GM23248 (cell line): ENCODE results near the gene CARD10. TPM values are rescaled to one million over a fixed set of nuclear protein-coding genes. Genes with fewer than 3 reads are reported as not detected.

ENCODE experiments used
- DNase-seq: peaks from one replicate; pipeline ENCODE4 v3.0.0-alpha.2; 2015
- H2AFZ ChIP-seq: fragments of 200-600 bp; sonication (generic); 2 replicates; pipeline ENCODE4 v1.6.1; 2016; ENCODE audit warnings: antibody characterized with exemption
- H3F3A ChIP-seq: fragments of 200-600 bp; sonication (generic); 2 replicates; pipeline ENCODE4 v1.6.1; 2016; ENCODE audit warnings: mild to moderate bottlenecking, antibody characterized with exemption, mixed run types; ENCODE audit not compliant: insufficient read depth
- H3K27ac ChIP-seq: fragments of 200-600 bp; sonication (generic); 2 replicates; pipeline ENCODE4 v1.5.1; 2016; ENCODE audit warnings: mild to moderate bottlenecking
- H3K27me3 ChIP-seq: fragments of 200-600 bp; sonication (generic); replicated peaks from 2 replicates; pipeline ENCODE4 v1.6.1; 2016; ENCODE audit warnings: mild to moderate bottlenecking; ENCODE audit not compliant: insufficient read depth
- H3K36me3 ChIP-seq: fragments of 200-600 bp; sonication (generic); 2 replicates; pipeline ENCODE4 v1.6.1; 2016; ENCODE audit warnings: low read depth, mild to moderate bottlenecking
- H3K4me1 ChIP-seq: fragments of 200-600 bp; sonication (generic); 2 replicates; pipeline ENCODE4 v1.6.1; 2016; ENCODE audit warnings: mild to moderate bottlenecking; ENCODE audit not compliant: insufficient read depth
- H3K4me2 ChIP-seq: fragments of 200-600 bp; sonication (generic); one replicate; pipeline ENCODE4 v1.6.1; 2016; ENCODE audit warnings: mild to moderate bottlenecking; ENCODE audit not compliant: unreplicated experiment
- H3K4me3 ChIP-seq: fragments of 200-600 bp; sonication (generic); 2 replicates; pipeline ENCODE4 v1.5.1; 2016; ENCODE audit warnings: mild to moderate bottlenecking
- H3K79me2 ChIP-seq: fragments of 200-600 bp; sonication (generic); 2 replicates; pipeline ENCODE4 v1.6.1; 2016; ENCODE audit warnings: mild to moderate bottlenecking; ENCODE audit not compliant: insufficient read depth
- H3K9ac ChIP-seq: fragments of 200-600 bp; sonication (generic); 2 replicates; pipeline ENCODE4 v1.6.1; 2016; ENCODE audit warnings: mild to moderate bottlenecking
- H3K9me2 ChIP-seq: fragments of 200-600 bp; sonication (generic); 2 replicates; pipeline ENCODE4 v1.6.1; 2016; ENCODE audit warnings: mixed run types, mild to moderate bottlenecking, moderate library complexity; ENCODE audit not compliant: insufficient read depth
- H3K9me3 ChIP-seq: fragments of 200-600 bp; sonication (generic); one replicate; pipeline ENCODE4 v1.6.1; 2017; ENCODE audit warnings: low read depth
- H4K20me1 ChIP-seq: fragments of 200-600 bp; sonication (generic); 2 replicates; pipeline ENCODE4 v1.6.0; 2016; ENCODE audit not compliant: insufficient read depth
- EZH2 ChIP-seq: fragments of 200-600 bp; sonication (generic); IDR thresholded peaks from 2 replicates; pipeline ENCODE4 v1.6.1; 2018; ENCODE audit warnings: antibody characterized with exemption, mild to moderate bottlenecking; ENCODE audit not compliant: insufficient read depth, poor library complexity, severe bottlenecking
- EZH2phosphoT487 ChIP-seq: fragments of 200-600 bp; sonication (generic); IDR thresholded peaks from 2 replicates; pipeline ENCODE4 v1.6.1; 2018; ENCODE audit warnings: antibody characterized with exemption, moderate library complexity, mild to moderate bottlenecking, low read depth; ENCODE audit not compliant: insufficient read depth
- WGBS, 2 experiments: methylation state at CpG; one replicate each; pipeline ENCODE4 v1.1.6; 2015 to 2017; ENCODE audit warnings: low lambda C conversion rate in 2 of 2, low coverage in 1 of 2; ENCODE audit errors: missing lambda C conversion rate in 2 of 2; 5-methylcytosine and 5-hydroxymethylcytosine counted together
- in situ Hi-C: fragments of 300-500 bp; cut with MboI; formaldehyde crosslinking; loops from 2 replicates; pipeline ENCODE4 v1.15.0; 2020
- polyA plus RNA-seq: library from polyadenylated mRNA; unstranded; fragments of >200 nt; fragmentation: Nextera tagmentation; extraction: Ambion mirVana; gene quantifications from 2 replicates; pipeline ENCODE4 v1.2.1, GENCODE V29; 2016
- total RNA-seq: library from RNA; depleted of rRNA; stranded (reverse); fragments of >200 nt; shearing (Covaris generic); gene quantifications from 2 replicates; pipeline ENCODE4 v1.2.3, GENCODE V29; 2014

The CARD10 gene
- total and polyA plus RNA-seq, 2 experiments from 2014 or later: 2.8 to 4.4 TPM

DNA sequence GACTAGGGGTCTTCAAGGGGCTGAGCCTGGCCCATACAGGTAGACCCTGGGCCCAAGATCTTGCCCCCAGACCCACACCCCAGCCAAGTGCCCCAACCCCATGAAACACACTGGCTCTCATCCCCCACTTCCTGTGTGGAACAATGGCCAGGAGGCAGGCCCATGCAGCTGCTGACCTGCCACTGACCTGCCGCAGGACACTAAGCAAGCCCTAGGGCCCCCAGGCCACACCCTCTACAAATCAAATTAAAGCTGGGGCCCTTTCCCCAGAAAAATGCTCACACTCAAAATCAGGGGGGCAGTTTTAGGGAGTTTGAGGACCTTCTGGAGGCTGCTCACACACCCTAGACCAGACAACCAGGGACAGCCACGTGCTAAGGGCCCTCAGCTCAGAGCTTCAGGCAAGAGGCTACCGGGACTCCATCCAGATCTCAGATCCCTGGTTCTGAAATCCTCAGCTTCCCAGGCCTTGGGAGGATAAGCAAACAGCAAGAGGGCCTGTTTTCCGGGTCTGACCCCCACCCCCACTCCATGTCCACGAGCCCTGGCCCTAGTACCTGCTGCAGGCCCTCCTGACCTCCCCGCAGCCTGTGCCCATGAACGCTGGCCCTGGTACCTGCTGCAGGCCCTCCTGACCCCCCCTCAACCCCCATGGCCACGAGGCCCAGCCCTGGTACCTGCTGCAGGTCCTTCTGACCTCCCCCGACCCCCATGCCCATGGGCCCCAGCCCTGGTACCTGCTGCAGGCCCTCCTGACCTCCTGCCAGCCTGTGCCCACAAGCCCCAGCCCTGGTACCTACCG is 10.0 kb downstream of the CARD10 start:
- no peak for DNase-seq
- no peak overlapping the region for H3K4me3 ChIP-seq
- no peaks in the 10 kb centered on the region for H3K79me2 ChIP-seq
- no peaks in the 10 kb centered on the region; the same call in 1 of the 2 replicates for H3K27me3 ChIP-seq
- no peak overlapping the region for H3K9ac ChIP-seq
- H3K27ac ChIP-seq: no peak overlapping the region
- no peak overlapping the region for H3K4me2 ChIP-seq
- no peaks in the 10 kb centered on the region for H4K20me1 ChIP-seq
- TF ChIP-seq EZH2phosphoT487: no peak
- no peak for TF ChIP-seq EZH2
- peaks cover 11% of the 10 kb centered on the region for H3K4me1 ChIP-seq
- no peaks in the 10 kb centered on the region for H3K9me3 ChIP-seq
- H3F3A ChIP-seq: peaks cover 12% of the 10 kb centered on the region; the same call in 1 of the 2 replicates
- H3K36me3 ChIP-seq: no peaks in the 10 kb centered on the region
- in situ Hi-C loops: no loop called here
- WGBS, 2 experiments: 94 to 95% methylated on average over 5 to 8 of the region's 10 CpGs
- no peak overlapping the region for H2AFZ ChIP-seq
- no peaks in the 10 kb centered on the region for H3K9me2 ChIP-seq

GRCh38 chr22:37508431-37508992 is 10.7 kb downstream of the CARD10 start:
- no peak overlapping the region for H3K27ac ChIP-seq
- H3K4me1 ChIP-seq: peaks cover 11% of the 10 kb centered on the region
- H3K9ac ChIP-seq: no peak overlapping the region
- H2AFZ ChIP-seq: no peak overlapping the region
- H3K79me2 ChIP-seq: no peaks in the 10 kb centered on the region
- no peaks in the 10 kb centered on the region for H4K20me1 ChIP-seq
- no peak for DNase-seq
- no peak overlapping the region for H3K4me2 ChIP-seq
- H3F3A ChIP-seq: peaks cover 12% of the 10 kb centered on the region; the same call in 1 of the 2 replicates
- WGBS, 2 experiments: 76 to 78% methylated on average over 18 to 22 of the region's 22 CpGs
- H3K36me3 ChIP-seq: no peaks in the 10 kb centered on the region
- H3K9me3 ChIP-seq: no peaks in the 10 kb centered on the region
- no peaks in the 10 kb centered on the region; the same call in 1 of the 2 replicates for H3K27me3 ChIP-seq
- no peak for TF ChIP-seq EZH2
- TF ChIP-seq EZH2phosphoT487: no peak
- H3K4me3 ChIP-seq: no peak overlapping the region
- in situ Hi-C loops: no loop called here
- H3K9me2 ChIP-seq: no peaks in the 10 kb centered on the region

GRCh38 chr22:37507731-37508130 is 11.5 kb downstream of the CARD10 start:
- Histone ChIP-seq H3K27ac (no peak overlapping the region), H3F3A (peaks cover 10% of the 10 kb centered on the region; the same call in 1 of the 2 replicates), H3K9ac (no peak overlapping the region), H3K4me2 (no peak overlapping the region), H3K27me3 (no peaks in the 10 kb centered on the region; the same call in 1 of the 2 replicates), H3K36me3 (no peaks in the 10 kb centered on the region), H3K9me2 (no peaks in the 10 kb centered on the region), H2AFZ (no peak overlapping the region), H3K9me3 (no peaks in the 10 kb centered on the region), H3K4me3 (no peak overlapping the region), H3K79me2 (no peaks in the 10 kb centered on the region), H3K4me1 (peaks cover 8% of the 10 kb centered on the region), H4K20me1 (no peaks in the 10 kb centered on the region)
- WGBS, 2 experiments: 94 to 98% methylated on average over 10 of the region's 10 CpGs
- DNase-seq: no peak
- TF ChIP-seq EZH2 (no peak), EZH2phosphoT487 (no peak)
- in situ Hi-C loops: no loop called here

DNA sequence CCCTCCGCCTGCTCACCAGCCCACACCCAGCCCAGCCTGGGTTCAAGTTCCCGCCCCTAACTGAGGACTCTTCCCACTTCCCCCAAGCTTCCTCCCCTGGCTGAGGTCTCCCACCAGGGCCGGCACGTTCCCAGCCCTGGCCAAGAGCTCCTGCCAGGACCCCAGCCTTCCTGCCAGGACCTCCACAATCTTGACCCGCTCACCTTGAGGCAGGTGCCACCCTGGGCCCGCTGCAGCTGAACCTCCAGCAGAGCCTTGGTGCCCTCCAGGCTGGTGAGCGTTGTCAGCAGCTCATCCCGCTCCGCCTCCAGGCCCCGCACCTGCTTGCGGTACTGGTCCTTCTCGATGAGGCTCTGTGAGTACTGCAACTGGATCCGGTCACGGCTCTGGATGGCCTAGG is 13.2 kb downstream of the CARD10 start:
- H3K4me2 ChIP-seq: no peak overlapping the region
- in situ Hi-C loops: no loop called here
- no peak overlapping the region for H2AFZ ChIP-seq
- H3F3A ChIP-seq: no peaks in the 10 kb centered on the region; the same call in 1 of the 2 replicates
- H3K9me2 ChIP-seq: no peaks in the 10 kb centered on the region
- no peak overlapping the region for H3K9ac ChIP-seq
- no peak for TF ChIP-seq EZH2phosphoT487
- TF ChIP-seq EZH2: no peak
- H3K4me3 ChIP-seq: no peak overlapping the region
- WGBS, 2 experiments: 90% methylated on average over 14 of the region's 14 CpGs
- no peaks in the 10 kb centered on the region; the same call in 1 of the 2 replicates for H3K27me3 ChIP-seq
- no peaks in the 10 kb centered on the region for H3K9me3 ChIP-seq
- H3K4me1 ChIP-seq: peaks cover 10% of the 10 kb centered on the region
- no peaks in the 10 kb centered on the region for H3K36me3 ChIP-seq
- no peaks in the 10 kb centered on the region for H3K79me2 ChIP-seq
- H4K20me1 ChIP-seq: no peaks in the 10 kb centered on the region
- H3K27ac ChIP-seq: no peak overlapping the region
- DNase-seq: no peak
